Breast epithelium (tissue), 4 donors: ENCODE data around the gene OR2V1. TPM values are rescaled to one million over a fixed set of nuclear protein-coding genes. Genes with fewer than 3 reads are reported as not detected.
"Not testable (repeated sequence)": the region's sequence is repeated elsewhere in the genome, so short reads cannot be mapped to it uniquely, and the experiment has no call there.

ENCODE experiments used
- DNase-seq, 2 donors: peaks; one replicate each; pipeline ENCODE4 v3.0.0-alpha.2; 2019; ENCODE audit warnings: low spot score in 2 of 2
- H3K27ac ChIP-seq, 2 donors: fragments of 200-600 bp; sonication (generic) in 1 of 2; one replicate each; pipeline ENCODE4 v1.5.1; 2016 to 2019; ENCODE audit warnings: mild to moderate bottlenecking in 1 of 2
- H3K27me3 ChIP-seq, 2 donors: fragments of 200-600 bp; sonication (generic) in 1 of 2; one replicate each; pipeline versions ENCODE4 v1.5.1 to v1.6.0; 2017 to 2019; ENCODE audit warnings: control low read depth in 1 of 2, mild to moderate bottlenecking in 1 of 2
- H3K36me3 ChIP-seq: fragments of 200-600 bp; one replicate; pipeline ENCODE4 v1.5.1; 2019
- H3K4me1 ChIP-seq, 2 donors: fragments of 200-600 bp; sonication (generic); one replicate each; pipeline ENCODE4 v1.5.1; 2016 to 2019; ENCODE audit warnings: control low read depth in 1 of 2
- H3K4me3 ChIP-seq, 3 donors: fragments of 200-600 bp; sonication (generic); 1 replicate in 2 of 3; 2 replicates in 1 of 3; pipeline ENCODE4 v1.5.1; 2016 to 2019; ENCODE audit warnings: mild to moderate bottlenecking in 3 of 3, moderate library complexity in 2 of 3
- H3K9me3 ChIP-seq, 2 donors: fragments of 200-600 bp; sonication (generic) in 1 of 2; one replicate each; pipeline ENCODE4 v1.5.1; 2016 to 2019; ENCODE audit warnings: control low read depth in 1 of 2
- CTCF ChIP-seq, 3 donors: fragments of 450-650 bp; IDR thresholded peaks; one replicate each; pipeline ENCODE4 v1.5.1; 2016 to 2017; ENCODE audit warnings: antibody characterized with exemption in 3 of 3, mild to moderate bottlenecking in 3 of 3, moderate library complexity in 3 of 3
- POLR2A ChIP-seq: fragments of 450-650 bp; IDR thresholded peaks from one replicate; pipeline ENCODE4 v1.6.1; 2016; ENCODE audit warnings: antibody characterized with exemption, mild to moderate bottlenecking, moderate library complexity
- POLR2AphosphoS5 ChIP-seq, 3 donors: sonication (generic); formaldehyde crosslinking; IDR thresholded peaks; one replicate each; pipeline ENCODE4 v1.6.1; 2017; ENCODE audit warnings: antibody characterized with exemption in 3 of 3
- intact Hi-C: fragments of 100-400 bp; cut with DNase I; formaldehyde crosslinking; loops from one replicate; pipeline ENCODE4 v1.15.1; 2023; ENCODE audit warnings: low total_unique reads
- total RNA-seq, 3 donors: library from RNA; depleted of rRNA; stranded (reverse); fragments of >200 nt; gene quantifications; one replicate each; pipeline ENCODE4 v1.1.0, GENCODE V29; 2016

OR2V1 gene
- total RNA-seq, 3 donors from 2014 or later: not detected

GRCh38 chr5:181171782-181172181, 40.8 kb upstream of the OR2V1 start:
- Histone ChIP-seq H3K27me3 (peaks cover 2 to 64% of the 10 kb centered on the region in 2 donors), H3K27ac (no peak overlapping the region), H3K9me3 (no peaks in the 10 kb centered on the region), H3K36me3 (no peaks in the 10 kb centered on the region), H3K4me3 (no peak overlapping the region), H3K4me1 (no peaks in the 10 kb centered on the region)
- no peak for DNase-seq
- intact Hi-C loops: no loop called here
- TF ChIP-seq POLR2A (no peak), POLR2AphosphoS5 (IDR thresholded peaks at IDR 0.05) (no peak), CTCF (IDR thresholded peaks at IDR 0.05) (no peak)

- no peak for TF ChIP-seq POLR2AphosphoS5 (IDR thresholded peaks at IDR 0.05)
- no peak for TF ChIP-seq POLR2A
- TF ChIP-seq CTCF (IDR thresholded peaks at IDR 0.05): no peak
- intact Hi-C loops: no loop called here
- H3K27ac ChIP-seq: no peak overlapping the region
- DNase-seq: no peak
- no peaks in the 10 kb centered on the region for H3K9me3 ChIP-seq
- no peaks in the 10 kb centered on the region for H3K36me3 ChIP-seq
- H3K27me3 ChIP-seq: peaks cover 2 to 64% of the 10 kb centered on the region in 2 donors
- no peak overlapping the region for H3K4me3 ChIP-seq
- H3K4me1 ChIP-seq: no peaks in the 10 kb centered on the region
Measured at GRCh38 chr5:181170996-181171395, 40.0 kb upstream of the OR2V1 start.

- intact Hi-C loops: no loop called here
- H3K27ac ChIP-seq: no peak overlapping the region
- no peaks in the 10 kb centered on the region for H3K4me1 ChIP-seq
- peaks cover 2 to 60% of the 10 kb centered on the region in 2 donors for H3K27me3 ChIP-seq
- no peaks in the 10 kb centered on the region for H3K9me3 ChIP-seq
- H3K36me3 ChIP-seq: no peaks in the 10 kb centered on the region
- TF ChIP-seq POLR2AphosphoS5 (IDR thresholded peaks at IDR 0.05): no peak
- no peak for DNase-seq
- H3K4me3 ChIP-seq: no peak overlapping the region
Measured at GRCh38 chr5:181170237-181170825, 39.4 kb upstream of the OR2V1 start.

DNA sequence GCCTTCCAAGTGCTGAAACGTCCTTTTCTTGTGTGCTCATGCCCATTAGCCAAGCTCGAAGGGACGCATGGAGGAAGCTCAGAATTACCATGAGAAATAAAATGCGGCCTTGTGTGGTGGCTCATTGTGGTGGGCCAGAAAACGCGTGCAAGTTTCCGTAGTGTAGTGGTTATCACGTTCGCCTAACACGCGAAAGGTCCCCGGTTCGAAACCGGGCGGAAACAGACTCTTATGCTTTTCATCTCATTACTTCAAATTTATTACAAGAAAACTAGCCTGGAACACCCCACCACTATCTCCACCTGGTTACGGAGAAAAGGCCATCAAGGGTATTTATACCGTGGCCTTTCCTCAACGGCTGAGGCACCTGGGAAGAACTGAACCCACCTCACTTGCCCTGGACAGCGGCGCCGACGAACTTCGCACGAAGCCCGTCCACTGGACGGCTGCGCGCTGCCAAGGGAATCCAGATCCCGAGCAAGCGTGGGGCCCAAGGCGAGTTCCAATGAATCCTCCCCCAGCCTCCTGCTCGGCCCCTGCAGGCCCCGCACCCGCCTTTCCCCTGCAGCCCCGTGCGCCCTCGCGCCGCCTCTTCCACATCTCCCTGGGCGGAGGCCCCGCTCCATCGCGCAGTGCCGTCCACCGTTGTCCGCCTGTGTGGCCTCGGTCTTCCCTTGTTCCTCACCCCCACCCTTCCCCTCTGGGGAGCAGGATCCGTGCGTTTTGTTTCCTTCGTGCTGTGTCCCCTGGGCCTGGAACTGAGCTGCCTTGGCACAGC, 38.7 kb upstream of the OR2V1 start:
- H3K4me1 ChIP-seq, H3K27ac ChIP-seq, H3K9me3 ChIP-seq, intact Hi-C loops, H3K4me3 ChIP-seq, DNase-seq, H3K36me3 ChIP-seq: not testable (repeated sequence)
- H3K27me3 ChIP-seq: peaks cover 2 to 57% of the 10 kb centered on the region in 2 donors

GRCh38 chr5:181168595-181169118, 37.7 kb upstream of the OR2V1 start:
- Histone ChIP-seq H3K9me3 (no peaks in the 10 kb centered on the region), H3K27me3 (peaks cover 2 to 48% of the 10 kb centered on the region in 2 donors), H3K36me3 (no peaks in the 10 kb centered on the region), H3K4me3 (no peak overlapping the region), H3K4me1 (no peaks in the 10 kb centered on the region), H3K27ac (no peak overlapping the region)
- no peak for DNase-seq
- intact Hi-C loops: no loop called here
- no peak for TF ChIP-seq POLR2AphosphoS5 (IDR thresholded peaks at IDR 0.05)
- TF ChIP-seq CTCF (IDR thresholded peaks at IDR 0.05): no peak
- TF ChIP-seq POLR2A: no peak

DNA sequence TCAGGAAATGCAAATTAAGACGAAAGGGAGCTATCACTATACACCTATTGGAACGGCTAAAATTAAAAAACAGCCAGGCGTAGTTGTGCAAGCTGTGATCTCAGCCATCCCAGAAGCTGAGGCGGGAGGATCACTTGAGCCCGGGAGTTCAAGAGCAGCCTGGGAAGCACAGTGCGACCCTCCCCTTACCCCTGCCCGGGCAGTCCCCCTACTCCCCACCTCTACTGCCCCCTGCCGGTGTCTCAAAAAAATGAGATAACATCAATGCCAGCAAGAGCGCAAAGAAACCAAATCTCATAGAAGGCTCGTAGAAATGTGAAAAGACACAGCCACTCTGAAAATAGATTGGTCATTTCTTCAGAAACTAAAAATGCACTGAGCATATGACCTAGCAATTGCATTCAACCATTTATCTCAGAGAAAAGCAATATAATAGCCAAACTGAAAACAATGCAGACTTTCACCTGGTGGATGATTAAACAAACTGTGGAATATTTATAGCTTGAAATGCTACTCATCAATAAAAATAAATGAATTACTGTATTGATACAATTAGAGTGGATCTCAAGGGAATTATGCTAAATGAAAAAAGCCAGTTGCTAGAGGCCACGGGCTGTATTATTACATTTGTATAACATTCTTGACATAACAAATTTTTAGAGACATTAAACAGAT, 37.0 kb upstream of the OR2V1 start:
- Histone ChIP-seq H3K27ac (no peak overlapping the region), H3K9me3 (no peaks in the 10 kb centered on the region), H3K4me1 (no peaks in the 10 kb centered on the region), H3K27me3 (peaks cover 2 to 45% of the 10 kb centered on the region in 2 donors), H3K4me3 (no peak overlapping the region), H3K36me3 (no peaks in the 10 kb centered on the region)
- no peak for DNase-seq
- TF ChIP-seq CTCF (IDR thresholded peaks at IDR 0.05): no peak
- TF ChIP-seq POLR2AphosphoS5 (IDR thresholded peaks at IDR 0.05): no peak
- no peak for TF ChIP-seq POLR2A
- intact Hi-C loops: no loop called here
